HG03354 (cell line): ENCODE data around the gene ICAM5.

ENCODE experiments used
- ATAC-seq: cut with Tn5 transposase; IDR thresholded peaks from one replicate; pipeline ENCODE4 v1.9.1; 2021; ENCODE audit warnings: mild to moderate bottlenecking; ENCODE audit not compliant: unreplicated experiment, poor library complexity, severe bottlenecking

ICAM5 gene

GRCh38 chr19:10290357-10290875 is 664 bp downstream of the ICAM5 start:
- no peak for ATAC-seq

- no peak for ATAC-seq
Measured at GRCh38 chr19:10290876-10291553, 1.3 kb downstream of the ICAM5 start.

GRCh38 chr19:10291554-10292205 is 1.9 kb downstream of the ICAM5 start:
- ATAC-seq: no peak

- peak; percentile 49 for ATAC-seq
Measured at GRCh38 chr19:10292206-10292788, 2.5 kb downstream of the ICAM5 start.

- ATAC-seq: no peak
Measured at GRCh38 chr19:10292789-10293636, 3.3 kb downstream of the ICAM5 start.

- no peak for ATAC-seq
Measured at GRCh38 chr19:10293637-10294367, 4.0 kb downstream of the ICAM5 start.

GRCh38 chr19:10294368-10294697 is 4.6 kb downstream of the ICAM5 start:
- no peak for ATAC-seq

GRCh38 chr19:10295305-10295846 is 5.6 kb downstream of the ICAM5 start:
- ATAC-seq: peak; percentile 47

GRCh38 chr19:10295847-10296591 is 6.3 kb downstream of the ICAM5 start:
- no peak for ATAC-seq

- ATAC-seq: no peak
Measured at GRCh38 chr19:10299545-10300458, 10.1 kb downstream of the ICAM5 start.

GRCh38 chr19:10305139-10305806 is 15.5 kb downstream of the ICAM5 start:
- ATAC-seq: no peak

GRCh38 chr19:10306327-10306726 is 16.6 kb downstream of the ICAM5 start:
- ATAC-seq: no peak

GRCh38 chr19:10309423-10309822 is 19.7 kb downstream of the ICAM5 start, which contains the start of gene ZGLP1:
Gene ZGLP1, minus strand, starts transcription at chr19:10309815.
- ATAC-seq: no peak

- peak; percentile 80 for ATAC-seq
Measured at GRCh38 chr19:10315335-10316214, 25.8 kb downstream of the ICAM5 start, which contains the start of gene FDX2. Gene FDX2, minus strand, starts transcription at chr19:10316015. Its CDS starts 19 bp downstream, at chr19:10315996.

GRCh38 chr19:10316229-10317044 is 26.7 kb downstream of the ICAM5 start:
- ATAC-seq: no peak
